ENCODE results near the gene SLC35G3. TPM values are rescaled to one million over a fixed set of nuclear protein-coding genes. Genes with fewer than 3 reads are reported as not detected.

The SLC35G3 gene
- total RNA-seq, 1 donor from 2014 or later, result not detected

- Mint-ChIP-seq H3K4me1 (ENCODE audit: low read depth) (peaks cover 6% of the 10 kb centered on the region), H3K4me3 (ENCODE audit: unreplicated experiment) (no peak overlapping the region), H3K27ac (ENCODE audit: unreplicated experiment) (no peak overlapping the region), H3K36me3 (ENCODE audit: low read depth) (no peaks in the 10 kb centered on the region), H3K9me3 (ENCODE audit: low read depth) (no peaks in the 10 kb centered on the region), H3K27me3 (ENCODE audit: low read depth) (peaks cover 9% of the 10 kb centered on the region)
- TF ChIP-seq CTCF (IDR thresholded peaks at IDR 0.05), result no peak
- DNase-seq (ENCODE audit: low spot score), result no peak
Observed at GRCh38 chr17:35189291-35189690, 4.9 kb downstream of the SLC35G3 start.

GRCh38 chr17:35188111-35188510 is 6.1 kb downstream of the SLC35G3 start:
- Mint-ChIP-seq H3K27me3 (ENCODE audit: low read depth) (peaks cover 13% of the 10 kb centered on the region), H3K9me3 (ENCODE audit: low read depth) (no peaks in the 10 kb centered on the region), H3K4me3 (ENCODE audit: unreplicated experiment) (no peak overlapping the region), H3K36me3 (ENCODE audit: low read depth) (no peaks in the 10 kb centered on the region), H3K4me1 (ENCODE audit: low read depth) (peaks cover 6% of the 10 kb centered on the region), H3K27ac (ENCODE audit: unreplicated experiment) (no peak overlapping the region)
- no peak for TF ChIP-seq CTCF (IDR thresholded peaks at IDR 0.05)
- DNase-seq (ENCODE audit: low spot score), result no peak

GRCh38 chr17:35187481-35187880 is 6.7 kb downstream of the SLC35G3 start:
- DNase-seq (ENCODE audit: low spot score), result no peak
- TF ChIP-seq CTCF (IDR thresholded peaks at IDR 0.05), result no peak
- H3K27me3 Mint-ChIP-seq (ENCODE audit: low read depth), result peaks cover 11% of the 10 kb centered on the region
- H3K9me3 Mint-ChIP-seq (ENCODE audit: low read depth), result no peaks in the 10 kb centered on the region
- no peaks in the 10 kb centered on the region for H3K36me3 Mint-ChIP-seq (ENCODE audit: low read depth)
- peaks cover 6% of the 10 kb centered on the region for H3K4me1 Mint-ChIP-seq (ENCODE audit: low read depth)
- no peak overlapping the region for H3K4me3 Mint-ChIP-seq (ENCODE audit: unreplicated experiment)
- H3K27ac Mint-ChIP-seq (ENCODE audit: unreplicated experiment), result no peak overlapping the region

- TF ChIP-seq CTCF (IDR thresholded peaks at IDR 0.05), result no peak
- no peaks in the 10 kb centered on the region for H3K36me3 Mint-ChIP-seq (ENCODE audit: low read depth)
- no peaks in the 10 kb centered on the region for H3K9me3 Mint-ChIP-seq (ENCODE audit: low read depth)
- H3K4me1 Mint-ChIP-seq (ENCODE audit: low read depth), result peaks cover 6% of the 10 kb centered on the region
- peaks cover 8% of the 10 kb centered on the region for H3K27me3 Mint-ChIP-seq (ENCODE audit: low read depth)
- H3K27ac Mint-ChIP-seq (ENCODE audit: unreplicated experiment), result no peak overlapping the region
- no peak overlapping the region for H3K4me3 Mint-ChIP-seq (ENCODE audit: unreplicated experiment)
- no peak for DNase-seq (ENCODE audit: low spot score)
Observed at GRCh38 chr17:35185849-35186248, 8.3 kb downstream of the SLC35G3 start.

GRCh38 chr17:35184274-35184673 is 9.9 kb downstream of the SLC35G3 start:
- TF ChIP-seq CTCF (IDR thresholded peaks at IDR 0.05), result no peak
- no peak overlapping the region for H3K4me3 Mint-ChIP-seq (ENCODE audit: unreplicated experiment)
- peaks cover 8% of the 10 kb centered on the region for H3K27me3 Mint-ChIP-seq (ENCODE audit: low read depth)
- no peak overlapping the region for H3K27ac Mint-ChIP-seq (ENCODE audit: unreplicated experiment)
- no peaks in the 10 kb centered on the region for H3K36me3 Mint-ChIP-seq (ENCODE audit: low read depth)
- no peak for DNase-seq (ENCODE audit: low spot score)
- H3K9me3 Mint-ChIP-seq (ENCODE audit: low read depth), result no peaks in the 10 kb centered on the region
- H3K4me1 Mint-ChIP-seq (ENCODE audit: low read depth), result peaks cover 6% of the 10 kb centered on the region

Data from chondrocyte (in vitro differentiated cells).